ENCODE results near the gene FIGLA.

- no peak for TF ChIP-seq CTCF (IDR thresholded peaks at IDR 0.05; ENCODE audit: control extremely low read depth in 1 of 3, insufficient read depth in 1 of 3, low read depth in 1 of 3, low read length in 3 of 3)
- no peak for TF ChIP-seq KDM1A (IDR thresholded peaks at IDR 0.05; ENCODE audit: borderline replicate concordance, low read length)
- no peak for TF ChIP-seq POLR2A (IDR thresholded peaks at IDR 0.05; ENCODE audit: control extremely low read depth in 1 of 2, low read depth in 2 of 2, low read length in 2 of 2)
- no peak for TF ChIP-seq PHF8 (conservative IDR thresholded peaks at IDR 0.05; ENCODE audit: low read depth, low read length)
- no peak for TF ChIP-seq RFX5 (IDR thresholded peaks at IDR 0.05; ENCODE audit: borderline replicate concordance, low read depth, low read length)
- TF ChIP-seq HDAC2 (IDR thresholded peaks at IDR 0.05; ENCODE audit: borderline replicate concordance in 1 of 2, low read depth in 2 of 2, low read length in 2 of 2), result no peak
- TF ChIP-seq TAF1 (IDR thresholded peaks at IDR 0.05; ENCODE audit: low read depth, low read length), result no peak
- TF ChIP-seq CBX8 (IDR thresholded peaks at IDR 0.05; ENCODE audit: borderline replicate concordance, low read depth, low read length), result no peak
- TF ChIP-seq EP300 (IDR thresholded peaks at IDR 0.05; ENCODE audit: borderline replicate concordance in 1 of 2, low read depth in 2 of 2, low read length in 2 of 2), result no peak
- no peak for TF ChIP-seq POLR2AphosphoS5 (IDR thresholded peaks at IDR 0.05; ENCODE audit: low read depth, low read length)
- no peak for TF ChIP-seq TBP (IDR thresholded peaks at IDR 0.05; ENCODE audit: low read depth, low read length)
- no peak for TF ChIP-seq HDAC6 (IDR thresholded peaks at IDR 0.05; ENCODE audit: low read depth, low read length)
- TF ChIP-seq ATF2 (IDR thresholded peaks at IDR 0.05; ENCODE audit: low read length), result no peak
- TF ChIP-seq EGR1 (IDR thresholded peaks at IDR 0.05; ENCODE audit: borderline replicate concordance, low read depth, low read length), result no peak
Measured at GRCh38 chr2:70765507-70765906, 24.9 kb downstream of the FIGLA start.
